Stimulated activated CD8-positive, alpha-beta memory T cell treated with anti-CD3 and anti-CD28 coated beads, Interleukin-7, amount 100 ng/mL, for 48 hours (primary cell): Measurements from ENCODE around the gene B3GNT3.
"Not testable (repeated sequence)": the region's sequence is repeated elsewhere in the genome, so short reads cannot be mapped to it uniquely, and the experiment has no call there.

Experiments used
- DNase-seq, 2 donors: peaks; one replicate each; pipeline ENCODE4 v3.0.0-alpha.2; 2020; ENCODE audit warnings: low read depth in 1 of 2; ENCODE audit errors: extremely low read depth in 1 of 2

B3GNT3 gene

DNA sequence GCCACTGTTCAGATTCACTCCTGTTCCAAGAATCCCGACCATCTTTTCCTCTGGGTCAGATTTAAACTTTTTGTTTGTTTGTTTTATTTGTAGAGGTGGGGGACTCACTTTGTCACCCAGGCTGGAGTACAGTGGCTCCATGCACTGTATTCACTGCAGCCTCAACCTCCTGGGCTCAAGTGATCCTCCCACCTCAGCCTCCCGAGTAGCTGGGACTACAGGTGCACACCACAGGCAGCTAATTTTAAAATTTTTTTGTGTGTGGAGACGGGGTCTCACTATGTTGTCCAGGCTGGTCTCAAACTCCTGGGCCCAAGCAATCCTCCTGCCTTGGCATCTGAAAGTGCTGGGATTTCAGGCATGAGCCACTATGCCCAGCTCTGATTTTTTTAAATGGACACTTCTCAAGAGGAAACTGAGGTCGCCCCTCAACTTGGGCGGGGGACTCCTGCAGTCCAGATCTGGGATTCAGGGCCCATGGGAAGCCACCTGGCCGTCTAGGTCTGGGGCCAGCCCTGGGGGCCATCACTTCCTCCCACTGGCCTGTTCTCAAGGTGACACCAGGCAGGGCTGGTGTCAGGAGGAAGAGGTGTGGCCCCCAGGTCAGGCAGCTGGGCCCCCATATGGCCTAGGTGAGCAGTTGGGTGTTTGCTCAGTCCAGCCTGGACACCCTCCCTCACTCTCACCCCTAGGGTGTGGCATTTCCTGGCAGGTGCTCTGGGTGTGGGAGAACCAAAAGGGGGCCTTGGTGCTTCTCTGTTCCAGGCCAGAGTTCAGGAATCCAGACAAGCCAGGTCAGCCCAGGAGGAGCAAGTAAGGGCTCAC, 1.3 kb downstream of the B3GNT3 start:
- DNase-seq = no peak

DNA sequence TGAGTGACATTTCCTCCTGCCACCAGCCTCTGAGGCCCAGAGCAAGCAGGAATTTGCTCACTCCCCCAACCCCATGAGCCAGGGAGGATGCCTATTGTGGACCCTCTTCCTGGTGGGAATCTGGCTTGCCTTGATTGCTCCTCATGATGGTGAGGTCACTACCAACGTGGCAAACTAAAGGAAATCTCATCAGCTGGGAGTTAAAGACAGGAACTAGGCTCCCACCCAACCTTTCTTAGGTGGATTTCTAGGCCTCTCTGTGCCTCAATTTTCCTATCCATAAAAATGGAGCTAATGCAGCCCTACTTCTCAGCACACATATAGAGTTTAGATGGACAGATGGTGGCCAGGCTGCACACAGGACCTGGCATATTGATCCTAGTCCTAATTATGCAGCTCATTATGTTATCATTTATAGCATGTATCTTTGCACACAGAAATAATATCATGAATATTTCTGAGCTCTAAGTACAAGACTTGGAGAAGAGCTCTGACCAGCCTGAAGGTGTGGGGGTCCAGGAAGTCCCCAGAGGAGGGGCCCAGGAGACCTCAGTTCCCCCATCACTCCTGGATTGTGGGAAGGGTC, 2.0 kb downstream of the B3GNT3 start:
- DNase-seq = no peak

- peak; percentile 23 to 75 for DNase-seq
Observed at GRCh38 chr19:17797424-17798201, 2.7 kb downstream of the B3GNT3 start.

DNA sequence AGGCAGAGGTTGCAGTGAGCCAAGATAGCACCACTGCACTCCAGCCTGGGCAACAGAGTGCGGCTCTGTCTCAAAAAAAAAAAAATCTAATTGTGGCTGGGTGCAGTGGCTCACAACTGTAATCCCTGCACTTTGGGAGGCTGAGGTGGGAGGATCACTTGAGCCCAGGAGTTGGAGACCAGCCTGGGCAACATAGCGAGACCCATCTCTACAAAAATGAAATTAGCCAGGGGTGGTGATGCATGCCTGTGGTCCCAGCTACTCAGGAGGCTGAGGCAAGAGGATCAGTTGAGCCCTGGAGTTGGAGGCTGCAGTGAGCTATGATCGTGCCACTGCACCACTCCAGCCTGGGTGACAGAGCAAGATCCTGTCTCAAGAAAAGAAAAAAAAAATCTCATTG, 3.7 kb downstream of the B3GNT3 start:
- not testable (repeated sequence) for DNase-seq

DNA sequence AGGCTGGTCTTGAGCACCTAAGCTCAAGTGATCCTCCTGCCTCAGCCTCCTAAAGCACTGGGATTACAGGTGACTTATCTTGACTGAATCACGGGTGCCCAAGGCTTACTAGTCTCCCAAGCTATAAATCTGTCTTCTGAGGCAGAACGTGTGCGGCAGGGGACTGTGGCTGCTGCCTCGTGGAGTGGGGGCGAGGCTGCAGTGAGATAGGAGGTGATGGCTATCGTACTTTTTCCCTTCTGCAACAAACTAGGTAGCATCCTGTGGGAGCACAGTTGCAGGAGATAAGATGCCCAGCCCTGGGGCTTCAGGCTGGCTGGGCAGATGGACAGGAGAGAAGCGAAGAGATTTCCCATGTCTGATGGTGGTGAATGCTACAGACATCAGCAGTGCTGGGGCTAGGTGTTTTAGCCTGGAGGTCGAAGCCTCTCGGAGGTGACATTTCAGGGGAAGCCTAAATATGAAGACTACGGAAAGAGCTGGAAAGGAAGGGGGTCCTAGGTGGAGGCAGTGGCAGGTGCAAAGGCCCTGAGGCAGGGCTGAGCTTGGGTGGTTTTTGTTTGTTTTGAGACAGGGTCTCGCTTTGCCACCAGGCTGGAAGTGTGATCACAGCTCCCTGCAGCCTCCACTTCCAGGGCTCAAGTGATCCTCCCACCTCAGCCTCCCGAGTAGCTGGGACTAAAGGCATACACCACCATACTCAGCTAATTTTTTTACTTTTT, 7.4 kb downstream of the B3GNT3 start:
- DNase-seq = no peak

- DNase-seq = no peak
Observed at GRCh38 chr19:17803264-17803896, 8.4 kb downstream of the B3GNT3 start.

DNA sequence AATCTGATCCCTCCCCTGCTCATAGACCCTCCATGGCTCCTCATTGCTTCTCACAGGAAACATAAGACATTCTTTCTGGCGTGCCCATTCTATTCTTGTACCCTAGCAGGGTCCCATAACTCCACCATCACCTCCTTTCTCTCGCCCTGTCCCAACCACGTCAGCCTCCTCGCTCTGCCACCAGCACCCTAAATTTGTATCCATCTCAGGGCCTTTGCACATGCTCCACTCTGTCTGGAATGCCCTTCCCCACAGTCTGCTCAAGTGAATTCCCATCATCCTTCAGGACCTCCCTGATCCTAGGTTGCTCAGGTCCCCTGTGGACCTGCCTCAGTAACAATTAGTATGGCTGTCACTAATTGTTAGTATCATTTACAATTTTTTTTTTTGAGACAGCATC, 10.5 kb downstream of the B3GNT3 start:
- no peak for DNase-seq

DNA sequence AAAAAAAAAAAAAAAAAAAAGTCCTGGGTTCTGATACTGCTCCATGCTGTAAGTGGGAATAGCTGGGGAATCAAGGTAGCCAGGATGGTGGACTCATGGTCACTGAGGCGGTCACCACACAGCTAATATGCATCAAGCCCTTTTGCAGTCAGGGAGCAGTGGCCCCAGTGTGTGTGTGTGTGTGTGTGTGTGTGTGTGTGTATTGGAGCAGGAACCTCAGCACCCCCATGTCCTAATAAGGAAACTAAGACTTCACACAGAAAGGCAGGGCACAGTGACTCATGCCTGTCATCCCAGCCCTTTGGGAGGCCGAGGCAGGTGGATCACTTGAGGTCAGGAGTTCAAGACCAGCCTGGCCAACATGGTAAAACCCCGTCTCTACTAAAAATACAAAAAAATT, 12.0 kb downstream of the B3GNT3 start:
- DNase-seq = no peak

- no peak for DNase-seq
Observed at GRCh38 chr19:17807731-17808316, 12.9 kb downstream of the B3GNT3 start.

DNA sequence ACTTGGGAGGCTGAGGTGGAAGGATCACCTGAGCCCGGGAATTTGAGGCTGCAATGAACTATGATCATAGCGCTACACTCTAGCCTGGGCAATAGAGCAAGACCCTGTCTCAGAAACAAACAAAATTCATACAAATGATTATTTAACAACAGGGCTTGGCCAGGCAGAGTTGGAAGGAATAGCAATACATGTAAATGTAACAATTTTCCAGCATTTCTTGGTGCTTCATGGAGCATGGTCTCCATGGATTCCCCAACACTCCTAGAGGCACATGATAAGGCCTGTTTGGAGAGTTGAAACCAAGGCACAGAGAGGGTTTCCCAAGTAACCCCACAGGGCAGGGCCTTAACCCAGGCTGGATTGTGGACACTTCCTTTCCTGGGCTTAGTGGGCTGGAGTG, 16.2 kb downstream of the B3GNT3 start:
- DNase-seq = no peak

GRCh38 chr19:17811681-17812080, 16.7 kb downstream of the B3GNT3 start:
- DNase-seq = no peak

DNA sequence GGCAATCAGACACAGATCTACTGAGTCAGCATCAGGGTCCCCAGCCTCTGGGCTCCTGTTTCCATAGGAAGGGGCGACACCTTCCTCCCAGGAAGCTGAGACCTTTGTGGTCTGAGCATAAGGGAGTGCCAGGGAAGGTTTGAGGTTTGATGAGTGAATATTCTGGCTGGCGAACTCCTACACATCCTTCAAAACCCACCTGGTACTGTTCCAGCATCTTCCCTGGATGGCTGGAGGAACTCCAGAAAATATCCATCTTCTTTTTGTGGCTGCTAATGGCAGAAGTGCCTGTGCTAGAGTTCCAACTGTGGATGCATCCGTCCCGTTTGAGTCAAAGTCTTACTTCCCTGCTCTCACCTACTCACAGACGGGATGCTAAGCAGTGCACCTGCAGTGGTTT, 17.2 kb downstream of the B3GNT3 start:
- no peak for DNase-seq

DNA sequence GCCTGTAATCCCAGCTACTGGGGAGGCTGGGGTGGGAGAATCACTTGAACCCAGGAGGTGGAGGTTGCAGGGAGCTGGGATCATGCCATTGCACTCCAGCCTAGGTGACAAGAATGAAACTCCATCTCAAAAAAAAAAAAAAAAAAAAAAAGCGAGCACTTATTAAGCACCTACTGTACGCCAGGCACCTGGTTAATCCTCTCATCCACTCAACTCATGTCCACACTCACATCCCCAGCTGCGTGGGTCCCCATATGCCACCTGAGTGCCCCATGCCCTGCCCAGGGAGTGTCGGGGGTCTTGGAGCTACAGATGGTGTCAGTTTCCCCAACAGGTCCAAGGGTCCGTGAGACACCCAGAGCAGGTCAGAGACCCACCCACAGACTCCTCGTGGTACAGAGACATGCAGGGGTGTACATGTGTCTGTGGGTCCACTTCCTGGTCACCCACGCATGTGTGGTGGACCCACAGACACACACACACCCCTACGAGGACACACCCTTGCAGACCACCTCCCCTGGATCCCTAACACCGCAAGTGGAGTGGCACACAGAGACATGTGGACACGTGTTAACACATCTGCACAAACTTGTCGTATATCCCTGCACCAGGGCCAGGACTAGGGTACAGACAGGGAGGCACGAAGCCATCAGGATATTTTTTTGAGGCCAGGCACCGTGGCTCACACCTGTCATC, 22.9 kb downstream of the B3GNT3 start:
- DNase-seq = no peak

DNA sequence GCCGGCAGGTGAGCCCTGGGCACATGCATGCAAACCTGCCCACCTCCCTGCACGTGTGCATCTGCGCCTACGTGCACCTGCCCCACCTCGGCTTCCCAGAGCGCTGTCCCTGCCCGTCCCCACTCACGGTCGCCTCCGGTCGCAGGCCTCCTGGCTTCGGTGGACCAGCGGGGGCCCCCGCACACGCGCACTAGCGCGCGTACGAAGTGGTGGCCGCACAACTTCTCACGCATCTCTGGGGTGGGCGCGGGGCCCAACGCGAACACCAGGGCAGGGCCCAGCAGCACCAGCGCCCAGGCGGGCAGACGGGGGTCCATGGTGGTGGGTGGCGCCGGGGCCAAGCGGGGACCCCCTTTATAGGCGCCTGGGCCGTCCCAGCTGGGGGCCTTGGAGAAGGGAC, 26.3 kb downstream of the B3GNT3 start, which contains the start of gene INSL3:
Gene INSL3, minus strand, starts transcription at position 330 of the 400 bp plus-strand sequence. Its CDS starts 13 bp downstream, at position 317.
- DNase-seq = no peak

DNA sequence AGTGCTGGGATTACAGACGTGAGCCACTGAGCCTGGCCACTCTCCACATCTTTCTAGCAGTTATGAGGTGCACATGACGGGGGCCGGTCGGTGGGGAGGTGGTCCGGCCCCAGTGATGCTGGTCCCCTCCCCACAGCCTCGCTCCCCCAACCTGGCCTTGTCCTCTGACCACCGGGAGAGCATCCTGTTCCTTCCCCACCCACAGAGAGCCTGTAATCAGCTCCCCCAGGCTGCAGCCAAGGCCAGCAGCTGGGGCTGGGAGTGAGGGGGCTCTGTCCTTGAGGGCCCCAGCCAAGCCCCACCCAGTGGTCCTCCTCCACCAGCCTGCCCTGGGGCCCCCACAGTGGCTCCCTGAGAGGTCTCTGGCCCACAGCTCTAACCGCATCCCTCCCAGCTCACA, 29.4 kb downstream of the B3GNT3 start:
- DNase-seq = no peak

- no peak for DNase-seq
Observed at GRCh38 chr19:17826508-17827056, 31.6 kb downstream of the B3GNT3 start.

DNA sequence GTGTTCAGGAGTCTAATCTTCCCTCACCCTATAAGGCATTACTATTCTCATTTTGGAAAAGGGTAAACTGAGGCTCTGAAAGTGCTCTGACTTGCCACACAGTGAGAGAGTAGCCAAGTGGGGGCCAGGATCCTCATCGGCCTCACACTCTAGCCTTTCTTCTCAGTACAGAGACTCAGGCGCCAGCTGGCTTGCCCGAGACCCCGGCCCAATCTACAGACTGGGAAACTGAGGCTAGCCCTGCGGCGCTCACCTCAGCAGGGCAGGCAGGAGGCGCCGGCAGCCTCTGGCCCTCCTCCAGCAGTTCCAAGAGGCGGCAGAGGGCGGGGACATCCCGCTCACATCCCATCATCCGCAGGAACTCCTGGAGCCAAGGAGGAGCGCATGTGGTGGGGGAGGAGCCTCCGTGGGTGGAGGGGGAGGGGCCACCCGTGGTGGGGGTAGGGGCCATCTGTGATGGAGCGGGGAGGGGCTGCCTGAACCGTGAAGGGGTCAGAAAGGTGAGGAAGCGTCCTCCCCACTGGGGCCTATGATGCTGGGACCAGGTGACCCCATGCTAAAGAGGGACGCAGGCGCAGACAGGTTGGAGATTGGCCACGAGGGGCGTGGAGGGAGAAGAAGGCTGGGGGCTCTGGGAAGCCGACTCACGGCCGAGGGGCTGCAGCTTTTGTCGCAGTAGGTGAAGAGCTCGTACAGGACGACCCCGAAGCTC, 35.1 kb downstream of the B3GNT3 start:
- DNase-seq = no peak

- DNase-seq = peak in 1 of 2 donors; percentile 50
Observed at GRCh38 chr19:17830567-17831418, 35.9 kb downstream of the B3GNT3 start.
